ENCODE data around the gene MYO6.

DNA sequence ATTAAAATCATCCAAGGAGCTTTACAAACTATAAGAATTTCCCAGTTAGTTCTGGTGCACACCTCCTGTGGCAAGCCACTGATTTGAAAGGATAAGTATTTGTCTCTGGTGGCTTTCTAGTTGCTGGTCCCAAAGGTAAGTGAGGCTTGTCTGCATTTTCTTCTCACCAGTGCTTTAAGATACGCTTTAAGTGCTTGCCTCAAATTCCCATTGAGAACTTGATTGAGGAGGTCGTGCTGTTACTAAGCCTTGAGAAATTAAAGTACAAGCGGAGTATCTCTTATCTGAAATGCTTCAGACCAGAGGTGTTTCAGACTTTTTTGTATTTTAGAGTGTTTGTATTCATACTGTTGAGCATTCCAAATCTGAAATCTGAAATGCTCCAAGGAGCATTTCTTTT lies 29.9 kb upstream of the MYO6 start:
- TF ChIP-seq, protein P1, sequence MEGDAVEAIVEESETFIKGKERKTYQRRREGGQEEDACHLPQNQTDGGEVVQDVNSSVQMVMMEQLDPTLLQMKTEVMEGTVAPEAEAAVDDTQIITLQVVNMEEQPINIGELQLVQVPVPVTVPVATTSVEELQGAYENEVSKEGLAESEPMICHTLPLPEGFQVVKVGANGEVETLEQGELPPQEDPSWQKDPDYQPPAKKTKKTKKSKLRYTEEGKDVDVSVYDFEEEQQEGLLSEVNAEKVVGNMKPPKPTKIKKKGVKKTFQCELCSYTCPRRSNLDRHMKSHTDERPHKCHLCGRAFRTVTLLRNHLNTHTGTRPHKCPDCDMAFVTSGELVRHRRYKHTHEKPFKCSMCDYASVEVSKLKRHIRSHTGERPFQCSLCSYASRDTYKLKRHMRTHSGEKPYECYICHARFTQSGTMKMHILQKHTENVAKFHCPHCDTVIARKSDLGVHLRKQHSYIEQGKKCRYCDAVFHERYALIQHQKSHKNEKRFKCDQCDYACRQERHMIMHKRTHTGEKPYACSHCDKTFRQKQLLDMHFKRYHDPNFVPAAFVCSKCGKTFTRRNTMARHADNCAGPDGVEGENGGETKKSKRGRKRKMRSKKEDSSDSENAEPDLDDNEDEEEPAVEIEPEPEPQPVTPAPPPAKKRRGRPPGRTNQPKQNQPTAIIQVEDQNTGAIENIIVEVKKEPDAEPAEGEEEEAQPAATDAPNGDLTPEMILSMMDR (IDR thresholded peaks at IDR 0.05), result no peak
- no peak for TF ChIP-seq POLR2A (IDR thresholded peaks at IDR 0.05)

Data from right lobe of liver (tissue), 4 donors.